NT2/D1 (cell line): ENCODE measurements around the gene ZFR2.

Experiments used
- SUZ12 ChIP-seq: IDR thresholded peaks from 2 replicates; pipeline ENCODE4 v1.6.1; 2011; ENCODE audit not compliant: insufficient read length, insufficient read depth; ENCODE audit errors: extremely low read depth
- YY1 ChIP-seq: IDR thresholded peaks from 2 replicates; pipeline ENCODE4 v1.6.1; 2011; ENCODE audit not compliant: insufficient read length, insufficient read depth

DNA sequence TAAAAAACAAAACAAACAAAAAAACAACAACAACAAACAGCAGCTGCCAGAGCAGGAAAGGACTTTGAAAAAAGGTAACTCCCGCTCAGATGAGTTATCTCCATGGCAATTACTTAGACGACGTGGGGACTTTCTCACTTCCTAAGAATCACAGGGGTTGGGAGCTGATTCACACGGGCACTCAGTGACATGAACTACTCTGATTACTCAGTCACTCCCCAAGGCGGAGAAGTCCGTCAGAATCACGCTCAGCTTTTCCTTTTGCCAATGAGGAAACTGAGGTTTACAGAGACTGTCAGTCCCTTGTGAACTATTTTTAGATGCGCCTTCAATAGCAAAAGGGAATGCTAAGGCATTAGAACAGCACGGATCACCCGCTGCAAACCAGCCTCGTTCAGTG, 50.4 kb downstream of the ZFR2 start:
- TF ChIP-seq YY1 (no peak), SUZ12 (no peak)
